ENCODE measurements around the gene LY86.

The LY86 gene

GRCh38 chr6:6633898-6634734 lies 45.6 kb downstream of the LY86 start:
- no peak overlapping the region for H2AFZ ChIP-seq (ENCODE audit: low read depth)
- H3K79me2 ChIP-seq (ENCODE audit: insufficient read depth, low read depth) = no peaks in the 10 kb centered on the region
- no peaks in the 10 kb centered on the region for H3K27me3 ChIP-seq (ENCODE audit: insufficient read depth, low read depth)
- H3K9ac ChIP-seq = no peak overlapping the region
- no peak for TF ChIP-seq CTCF (conservative IDR thresholded peaks at IDR 0.05; ENCODE audit: low read depth, low read length)
- H3K36me3 ChIP-seq (ENCODE audit: insufficient read depth) = no peaks in the 10 kb centered on the region
- no peak overlapping the region for H3K4me2 ChIP-seq
- no peak overlapping the region for H3K4me3 ChIP-seq (IDR thresholded peaks at IDR 0.05; ENCODE audit: insufficient read depth, low read depth, low read length)
- H3K4me1 ChIP-seq (ENCODE audit: low read depth, poor library complexity, severe bottlenecking) = peaks cover 19% of the 10 kb centered on the region
- no peak overlapping the region for H3K27ac ChIP-seq
- no peaks in the 10 kb centered on the region for H4K20me1 ChIP-seq (ENCODE audit: insufficient read depth)

GRCh38 chr6:6634735-6635075 lies 46.2 kb downstream of the LY86 start:
- H3K4me3 ChIP-seq (IDR thresholded peaks at IDR 0.05; ENCODE audit: insufficient read depth, low read depth, low read length) = no peak overlapping the region
- H3K79me2 ChIP-seq (ENCODE audit: insufficient read depth, low read depth) = no peaks in the 10 kb centered on the region
- H3K27ac ChIP-seq = no peak overlapping the region
- no peak overlapping the region for H3K9ac ChIP-seq
- peaks cover 19% of the 10 kb centered on the region for H3K4me1 ChIP-seq (ENCODE audit: low read depth, poor library complexity, severe bottlenecking)
- TF ChIP-seq CTCF (conservative IDR thresholded peaks at IDR 0.05; ENCODE audit: low read depth, low read length) = no peak
- H4K20me1 ChIP-seq (ENCODE audit: insufficient read depth) = no peaks in the 10 kb centered on the region
- H3K27me3 ChIP-seq (ENCODE audit: insufficient read depth, low read depth) = no peaks in the 10 kb centered on the region
- H2AFZ ChIP-seq (ENCODE audit: low read depth) = no peak overlapping the region
- H3K4me2 ChIP-seq = no peak overlapping the region
- no peaks in the 10 kb centered on the region for H3K36me3 ChIP-seq (ENCODE audit: insufficient read depth)

- Histone ChIP-seq H2AFZ (ENCODE audit: low read depth) (no peak overlapping the region), H3K4me1 (ENCODE audit: low read depth, poor library complexity, severe bottlenecking) (peaks cover 19% of the 10 kb centered on the region), H3K36me3 (ENCODE audit: insufficient read depth) (no peaks in the 10 kb centered on the region), H3K9ac (no peak overlapping the region), H3K4me2 (peak overlapping the region; percentile 24; the same call in 1 of the 2 replicates), H3K27me3 (ENCODE audit: insufficient read depth, low read depth) (no peaks in the 10 kb centered on the region), H3K79me2 (ENCODE audit: insufficient read depth, low read depth) (no peaks in the 10 kb centered on the region), H3K27ac (no peak overlapping the region), H3K4me3 (IDR thresholded peaks at IDR 0.05; ENCODE audit: insufficient read depth, low read depth, low read length) (no peak overlapping the region), H4K20me1 (ENCODE audit: insufficient read depth) (no peaks in the 10 kb centered on the region)
- no peak for TF ChIP-seq CTCF (conservative IDR thresholded peaks at IDR 0.05; ENCODE audit: low read depth, low read length)
These were observed 46.8 kb downstream of the LY86 start for GRCh38 chr6:6635291-6635690.

- Histone ChIP-seq H3K27me3 (ENCODE audit: insufficient read depth, low read depth) (no peaks in the 10 kb centered on the region), H3K36me3 (ENCODE audit: insufficient read depth) (no peaks in the 10 kb centered on the region), H3K4me2 (no peak overlapping the region), H3K79me2 (ENCODE audit: insufficient read depth, low read depth) (no peaks in the 10 kb centered on the region), H3K4me1 (ENCODE audit: low read depth, poor library complexity, severe bottlenecking) (peaks cover 19% of the 10 kb centered on the region), H2AFZ (ENCODE audit: low read depth) (no peak overlapping the region), H4K20me1 (ENCODE audit: insufficient read depth) (no peaks in the 10 kb centered on the region), H3K4me3 (IDR thresholded peaks at IDR 0.05; ENCODE audit: insufficient read depth, low read depth, low read length) (no peak overlapping the region), H3K9ac (no peak overlapping the region), H3K27ac (no peak overlapping the region)
- no peak for TF ChIP-seq CTCF (conservative IDR thresholded peaks at IDR 0.05; ENCODE audit: low read depth, low read length)
These were observed 47.3 kb downstream of the LY86 start for GRCh38 chr6:6635869-6636268.

All from KMS-11 (cell line).